ENCODE data around the gene KCNE2. TPM values are rescaled to one million over a fixed set of nuclear protein-coding genes. Genes with fewer than 3 reads are reported as not detected.

Gene KCNE2
- polyA plus RNA-seq, 3 donors = 0.27 TPM; not detected in 2

DNA sequence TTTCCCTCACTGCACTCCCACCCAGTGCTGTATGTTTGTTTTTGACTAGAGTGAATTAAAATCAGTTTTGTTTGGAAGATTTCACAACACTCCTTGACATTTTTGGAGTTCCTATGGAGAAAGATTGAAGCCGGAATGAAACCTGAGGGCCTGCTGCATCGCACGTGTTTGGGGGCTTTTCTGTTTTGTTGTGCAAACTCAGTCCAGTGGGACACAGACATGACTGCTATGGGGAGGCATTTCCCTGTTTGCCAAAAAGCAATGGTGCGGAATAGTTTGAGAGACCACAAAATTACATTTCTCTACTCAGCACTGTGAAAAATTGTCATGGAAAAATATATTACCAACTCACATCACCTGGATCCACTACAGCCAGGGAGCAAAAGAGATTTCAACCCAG lies 43.8 kb upstream of the KCNE2 start:
- 100% methylated on average over 1 of the region's 4 CpGs for WGBS (ENCODE audit: insufficient coverage)
- Histone ChIP-seq H3K79me2 (ENCODE audit: insufficient read depth, low read length) (no peaks in the 10 kb centered on the region), H3K27me3 (ENCODE audit: control insufficient read depth in 2 of 2, insufficient read depth in 2 of 2, low read length in 2 of 2) (peaks cover 0 to 16% of the 10 kb centered on the region in 2 donors), H2AFZ (ENCODE audit: insufficient read depth, low read depth, low read length, poor library complexity, severe bottlenecking) (no peak overlapping the region), H3K27ac (ENCODE audit: low read depth in 1 of 2, low read length in 2 of 2) (no peak overlapping the region), H3K9me3 (replicated peaks in 1 of 2; ENCODE audit: control insufficient read depth in 1 of 2, insufficient read depth in 1 of 2, low read length in 2 of 2) (peaks cover 0 to 4% of the 10 kb centered on the region in 2 donors), H3K4me1 (ENCODE audit: control insufficient read depth in 1 of 2, insufficient read depth in 2 of 2, low read length in 2 of 2) (no peaks in the 10 kb centered on the region), H3K36me3 (replicated peaks in 1 of 2; ENCODE audit: control insufficient read depth in 1 of 2, insufficient read depth in 2 of 2, low read length in 2 of 2) (no peaks in the 10 kb centered on the region), H3K4me3 (replicated peaks in 1 of 3; ENCODE audit: low read depth in 2 of 3, low read length in 3 of 3) (no peak overlapping the region), H4K20me1 (ENCODE audit: insufficient read depth, low read length) (no peaks in the 10 kb centered on the region), H3K9ac (ENCODE audit: insufficient read depth, low read length, poor library complexity, severe bottlenecking) (no peak overlapping the region), H3K4me2 (replicated peaks; ENCODE audit: extremely low read depth, low read length, poor library complexity, severe bottlenecking) (no peak overlapping the region)
- TF ChIP-seq, protein P1, sequence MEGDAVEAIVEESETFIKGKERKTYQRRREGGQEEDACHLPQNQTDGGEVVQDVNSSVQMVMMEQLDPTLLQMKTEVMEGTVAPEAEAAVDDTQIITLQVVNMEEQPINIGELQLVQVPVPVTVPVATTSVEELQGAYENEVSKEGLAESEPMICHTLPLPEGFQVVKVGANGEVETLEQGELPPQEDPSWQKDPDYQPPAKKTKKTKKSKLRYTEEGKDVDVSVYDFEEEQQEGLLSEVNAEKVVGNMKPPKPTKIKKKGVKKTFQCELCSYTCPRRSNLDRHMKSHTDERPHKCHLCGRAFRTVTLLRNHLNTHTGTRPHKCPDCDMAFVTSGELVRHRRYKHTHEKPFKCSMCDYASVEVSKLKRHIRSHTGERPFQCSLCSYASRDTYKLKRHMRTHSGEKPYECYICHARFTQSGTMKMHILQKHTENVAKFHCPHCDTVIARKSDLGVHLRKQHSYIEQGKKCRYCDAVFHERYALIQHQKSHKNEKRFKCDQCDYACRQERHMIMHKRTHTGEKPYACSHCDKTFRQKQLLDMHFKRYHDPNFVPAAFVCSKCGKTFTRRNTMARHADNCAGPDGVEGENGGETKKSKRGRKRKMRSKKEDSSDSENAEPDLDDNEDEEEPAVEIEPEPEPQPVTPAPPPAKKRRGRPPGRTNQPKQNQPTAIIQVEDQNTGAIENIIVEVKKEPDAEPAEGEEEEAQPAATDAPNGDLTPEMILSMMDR (IDR thresholded peaks at IDR 0.05) = no peak
- no peaks in the 10 kb centered on the region for H3K4me1 Mint-ChIP-seq
- peaks cover 6 to 16% (median 9%) of the 10 kb centered on the region in 7 donors for H3K9me3 Mint-ChIP-seq
- H3K4me3 Mint-ChIP-seq = peak overlapping the region in 1 of 2 donors; percentile 10
- H3K36me3 Mint-ChIP-seq = no peaks in the 10 kb centered on the region
- intact Hi-C loops (cut with micrococcal nuclease) = no loop called here
- no peak overlapping the region for H3K27ac Mint-ChIP-seq
- peaks cover 8 to 17% (median 12%) of the 10 kb centered on the region in 3 donors for H3K27me3 Mint-ChIP-seq (ENCODE audit: low read depth in 3 of 3)
- no peak for DNase-seq

DNA sequence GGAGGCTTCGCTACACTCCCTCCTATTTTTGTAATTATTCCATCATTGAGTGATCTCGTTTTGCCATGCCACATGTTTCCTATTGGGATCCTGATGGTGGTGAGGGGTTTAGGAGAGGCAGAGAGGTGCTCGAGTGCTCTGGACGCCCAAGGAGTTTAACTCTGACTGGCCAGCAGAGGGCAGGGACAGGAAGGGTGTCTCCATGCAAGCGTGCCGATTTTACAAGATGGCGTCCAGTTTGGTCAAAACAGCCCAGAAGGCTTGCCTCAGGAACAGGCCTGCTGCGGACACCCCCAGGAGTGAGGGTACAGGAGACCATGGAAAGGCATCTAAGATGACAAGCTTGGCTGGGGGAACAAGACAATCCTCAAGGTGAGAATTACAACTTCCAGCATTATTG lies 33.8 kb upstream of the KCNE2 start:
- intact Hi-C loops (cut with micrococcal nuclease) = no loop called here
- H3K4me1 Mint-ChIP-seq = peaks cover 9% of the 10 kb centered on the region
- Histone ChIP-seq H3K4me1 (ENCODE audit: control insufficient read depth in 1 of 2, insufficient read depth in 2 of 2, low read length in 2 of 2) (peaks cover 5% of the 10 kb centered on the region in 2 donors), H3K27me3 (ENCODE audit: control insufficient read depth in 2 of 2, insufficient read depth in 2 of 2, low read length in 2 of 2) (no peaks in the 10 kb centered on the region), H3K4me2 (replicated peaks; ENCODE audit: extremely low read depth, low read length, poor library complexity, severe bottlenecking) (no peak overlapping the region), H3K4me3 (replicated peaks in 1 of 3; ENCODE audit: low read depth in 2 of 3, low read length in 3 of 3) (no peak overlapping the region), H2AFZ (ENCODE audit: insufficient read depth, low read depth, low read length, poor library complexity, severe bottlenecking) (no peak overlapping the region), H3K27ac (ENCODE audit: low read depth in 1 of 2, low read length in 2 of 2) (no peak overlapping the region), H3K9ac (ENCODE audit: insufficient read depth, low read length, poor library complexity, severe bottlenecking) (no peak overlapping the region), H3K36me3 (replicated peaks in 1 of 2; ENCODE audit: control insufficient read depth in 1 of 2, insufficient read depth in 2 of 2, low read length in 2 of 2) (no peaks in the 10 kb centered on the region), H4K20me1 (ENCODE audit: insufficient read depth, low read length) (no peaks in the 10 kb centered on the region), H3K79me2 (ENCODE audit: insufficient read depth, low read length) (no peaks in the 10 kb centered on the region), H3K9me3 (replicated peaks in 1 of 2; ENCODE audit: control insufficient read depth in 1 of 2, insufficient read depth in 1 of 2, low read length in 2 of 2) (peaks cover 0 to 14% of the 10 kb centered on the region in 2 donors)
- H3K36me3 Mint-ChIP-seq = no peaks in the 10 kb centered on the region
- H3K4me3 Mint-ChIP-seq = no peak overlapping the region
- no peak for DNase-seq
- TF ChIP-seq, protein P1 (IDR thresholded peaks at IDR 0.05) = no peak
- H3K9me3 Mint-ChIP-seq = peaks cover 8 to 16% (median 12%) of the 10 kb centered on the region in 7 donors
- no peak overlapping the region for H3K27ac Mint-ChIP-seq
- H3K27me3 Mint-ChIP-seq (ENCODE audit: low read depth in 3 of 3) = peaks cover 6 to 9% (median 7%) of the 10 kb centered on the region in 3 donors
- WGBS (ENCODE audit: insufficient coverage) = 93% methylated on average over 5 of the region's 8 CpGs

Measured in CD14-positive monocyte (primary cell).